Measurements from ENCODE around the gene CTBP2.

DNA sequence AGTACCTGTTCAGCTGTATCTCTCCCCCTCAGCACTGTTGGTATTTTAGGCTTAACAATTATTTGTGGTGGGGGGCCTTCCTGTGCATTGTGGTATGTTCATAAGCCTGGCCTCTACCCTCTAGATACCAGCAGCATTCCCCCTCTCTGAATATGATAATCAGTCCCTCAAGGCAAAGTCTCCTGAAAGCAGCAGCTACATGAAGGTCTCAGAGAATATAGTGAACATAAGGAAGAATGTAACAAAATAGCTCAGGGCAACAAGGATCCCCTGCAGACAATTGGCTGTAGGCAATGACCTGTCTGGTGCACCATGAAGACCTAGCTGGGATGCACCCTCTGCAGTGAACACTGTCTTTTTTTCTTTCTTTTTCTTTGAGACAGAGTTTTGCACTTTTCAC is 86.4 kb downstream of the CTBP2 start:
- TF ChIP-seq, protein P1, sequence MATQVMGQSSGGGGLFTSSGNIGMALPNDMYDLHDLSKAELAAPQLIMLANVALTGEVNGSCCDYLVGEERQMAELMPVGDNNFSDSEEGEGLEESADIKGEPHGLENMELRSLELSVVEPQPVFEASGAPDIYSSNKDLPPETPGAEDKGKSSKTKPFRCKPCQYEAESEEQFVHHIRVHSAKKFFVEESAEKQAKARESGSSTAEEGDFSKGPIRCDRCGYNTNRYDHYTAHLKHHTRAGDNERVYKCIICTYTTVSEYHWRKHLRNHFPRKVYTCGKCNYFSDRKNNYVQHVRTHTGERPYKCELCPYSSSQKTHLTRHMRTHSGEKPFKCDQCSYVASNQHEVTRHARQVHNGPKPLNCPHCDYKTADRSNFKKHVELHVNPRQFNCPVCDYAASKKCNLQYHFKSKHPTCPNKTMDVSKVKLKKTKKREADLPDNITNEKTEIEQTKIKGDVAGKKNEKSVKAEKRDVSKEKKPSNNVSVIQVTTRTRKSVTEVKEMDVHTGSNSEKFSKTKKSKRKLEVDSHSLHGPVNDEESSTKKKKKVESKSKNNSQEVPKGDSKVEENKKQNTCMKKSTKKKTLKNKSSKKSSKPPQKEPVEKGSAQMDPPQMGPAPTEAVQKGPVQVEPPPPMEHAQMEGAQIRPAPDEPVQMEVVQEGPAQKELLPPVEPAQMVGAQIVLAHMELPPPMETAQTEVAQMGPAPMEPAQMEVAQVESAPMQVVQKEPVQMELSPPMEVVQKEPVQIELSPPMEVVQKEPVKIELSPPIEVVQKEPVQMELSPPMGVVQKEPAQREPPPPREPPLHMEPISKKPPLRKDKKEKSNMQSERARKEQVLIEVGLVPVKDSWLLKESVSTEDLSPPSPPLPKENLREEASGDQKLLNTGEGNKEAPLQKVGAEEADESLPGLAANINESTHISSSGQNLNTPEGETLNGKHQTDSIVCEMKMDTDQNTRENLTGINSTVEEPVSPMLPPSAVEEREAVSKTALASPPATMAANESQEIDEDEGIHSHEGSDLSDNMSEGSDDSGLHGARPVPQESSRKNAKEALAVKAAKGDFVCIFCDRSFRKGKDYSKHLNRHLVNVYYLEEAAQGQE (IDR thresholded peaks at IDR 0.05; ENCODE audit: low read depth) = no peak
- TF ChIP-seq YY1 (IDR thresholded peaks at IDR 0.05; ENCODE audit: low read depth) (no peak), RAD21 (IDR thresholded peaks at IDR 0.05; ENCODE audit: low read depth) (no peak), EP300 (IDR thresholded peaks at IDR 0.05; ENCODE audit: borderline replicate concordance) (no peak), TEAD4 (IDR thresholded peaks at IDR 0.05) (no peak), TAF1 (IDR thresholded peaks at IDR 0.05; ENCODE audit: low read depth) (no peak), CEBPB (IDR thresholded peaks at IDR 0.05) (no peak), TCF12 (IDR thresholded peaks at IDR 0.05; ENCODE audit: low read depth) (no peak), FOXM1 (IDR thresholded peaks at IDR 0.05; ENCODE audit: borderline replicate concordance, low read depth) (no peak), CREB1 (IDR thresholded peaks at IDR 0.05; ENCODE audit: low read depth) (no peak)
- TF ChIP-seq, protein P2, sequence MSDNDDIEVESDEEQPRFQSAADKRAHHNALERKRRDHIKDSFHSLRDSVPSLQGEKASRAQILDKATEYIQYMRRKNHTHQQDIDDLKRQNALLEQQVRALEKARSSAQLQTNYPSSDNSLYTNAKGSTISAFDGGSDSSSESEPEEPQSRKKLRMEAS (IDR thresholded peaks at IDR 0.05) = no peak

Measured in Ishikawa (cell line).